ENCODE results near the gene SLC7A11. TPM values are rescaled to one million over a fixed set of nuclear protein-coding genes. Genes with fewer than 3 reads are reported as not detected.
A peak's percentile ranks its signal among the peaks of the same experiment; 100 is the strongest.
"Not testable (repeated sequence)": the region's sequence is repeated elsewhere in the genome, so short reads cannot be mapped to it uniquely, and the experiment has no call there.

SLC7A11 gene
- total and polyA plus RNA-seq, 2 experiments from 2014 or later, result 10.0 to 33.9 TPM

DNA sequence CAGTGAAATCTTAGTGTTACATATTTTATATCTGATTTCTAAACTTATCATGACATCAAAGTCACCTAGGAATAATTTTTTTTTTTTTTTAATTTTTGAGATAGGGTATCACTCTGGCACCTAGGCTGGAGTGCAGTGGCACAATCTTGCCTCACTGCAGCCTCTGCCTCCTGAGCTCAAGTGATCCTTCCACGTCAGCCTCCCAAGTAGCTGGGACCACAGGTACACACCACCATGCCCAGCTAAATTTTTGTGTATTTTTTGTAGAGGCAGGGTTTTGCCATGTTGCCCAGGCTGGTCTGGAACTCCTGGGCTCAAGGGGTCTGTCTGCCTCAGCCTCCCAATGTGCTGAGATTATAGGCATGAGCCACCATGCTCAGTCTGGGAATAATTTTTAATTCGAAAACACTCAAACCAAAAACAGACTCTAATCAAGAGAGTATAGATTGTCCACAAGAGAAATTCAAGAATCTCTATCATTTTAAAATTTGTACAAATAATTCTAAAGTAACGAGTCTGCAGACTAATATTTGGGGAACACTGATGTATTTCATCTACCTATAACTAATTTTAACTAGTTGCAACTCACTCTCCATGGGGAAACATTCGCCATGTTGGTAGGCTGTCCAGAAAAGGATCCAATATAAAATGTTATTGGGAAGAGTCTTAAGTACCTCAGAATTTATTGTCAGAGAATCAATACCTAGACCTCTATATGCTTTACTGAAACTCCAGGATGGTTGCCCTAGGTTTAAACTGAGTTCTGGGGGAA is 3.4 kb downstream of the SLC7A11 start:
- Histone ChIP-seq H4K20me1 (replicated peaks; ENCODE audit: insufficient read depth) (no peaks in the 10 kb centered on the region), H3K9me2 (ENCODE audit: insufficient read depth) (no peaks in the 10 kb centered on the region), H3K27ac (ENCODE audit: low read depth) (no peak overlapping the region), H3K36me3 (ENCODE audit: insufficient read depth) (peaks cover 8% of the 10 kb centered on the region; the same call in 1 of the 2 replicates), H3F3A (replicated peaks; ENCODE audit: low read depth) (no peaks in the 10 kb centered on the region), H3K79me2 (replicated peaks; ENCODE audit: insufficient read depth) (peaks cover 78% of the 10 kb centered on the region), H3K4me2 (peak overlapping the region; percentile 76), H3K4me1 (ENCODE audit: insufficient read depth) (peaks cover 28% of the 10 kb centered on the region), H2AFZ (no peak overlapping the region), H3K4me3 (peak overlapping the region; percentile 74), H3K27me3 (ENCODE audit: insufficient read depth) (no peaks in the 10 kb centered on the region)
- peaks cover 18% of the 10 kb centered on the region for H3K9me3 Mint-ChIP-seq
- ATAC-seq (no peak), DNase-seq (ENCODE audit: low spot score) (no peak)
- TF ChIP-seq NANOG (IDR thresholded peaks at IDR 0.05; ENCODE audit: borderline replicate concordance), result no peak
- TF ChIP-seq, protein P1, sequence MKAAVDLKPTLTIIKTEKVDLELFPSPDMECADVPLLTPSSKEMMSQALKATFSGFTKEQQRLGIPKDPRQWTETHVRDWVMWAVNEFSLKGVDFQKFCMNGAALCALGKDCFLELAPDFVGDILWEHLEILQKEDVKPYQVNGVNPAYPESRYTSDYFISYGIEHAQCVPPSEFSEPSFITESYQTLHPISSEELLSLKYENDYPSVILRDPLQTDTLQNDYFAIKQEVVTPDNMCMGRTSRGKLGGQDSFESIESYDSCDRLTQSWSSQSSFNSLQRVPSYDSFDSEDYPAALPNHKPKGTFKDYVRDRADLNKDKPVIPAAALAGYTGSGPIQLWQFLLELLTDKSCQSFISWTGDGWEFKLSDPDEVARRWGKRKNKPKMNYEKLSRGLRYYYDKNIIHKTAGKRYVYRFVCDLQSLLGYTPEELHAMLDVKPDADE (IDR thresholded peaks at IDR 0.05), result no peak
- TF ChIP-seq, protein P2, sequence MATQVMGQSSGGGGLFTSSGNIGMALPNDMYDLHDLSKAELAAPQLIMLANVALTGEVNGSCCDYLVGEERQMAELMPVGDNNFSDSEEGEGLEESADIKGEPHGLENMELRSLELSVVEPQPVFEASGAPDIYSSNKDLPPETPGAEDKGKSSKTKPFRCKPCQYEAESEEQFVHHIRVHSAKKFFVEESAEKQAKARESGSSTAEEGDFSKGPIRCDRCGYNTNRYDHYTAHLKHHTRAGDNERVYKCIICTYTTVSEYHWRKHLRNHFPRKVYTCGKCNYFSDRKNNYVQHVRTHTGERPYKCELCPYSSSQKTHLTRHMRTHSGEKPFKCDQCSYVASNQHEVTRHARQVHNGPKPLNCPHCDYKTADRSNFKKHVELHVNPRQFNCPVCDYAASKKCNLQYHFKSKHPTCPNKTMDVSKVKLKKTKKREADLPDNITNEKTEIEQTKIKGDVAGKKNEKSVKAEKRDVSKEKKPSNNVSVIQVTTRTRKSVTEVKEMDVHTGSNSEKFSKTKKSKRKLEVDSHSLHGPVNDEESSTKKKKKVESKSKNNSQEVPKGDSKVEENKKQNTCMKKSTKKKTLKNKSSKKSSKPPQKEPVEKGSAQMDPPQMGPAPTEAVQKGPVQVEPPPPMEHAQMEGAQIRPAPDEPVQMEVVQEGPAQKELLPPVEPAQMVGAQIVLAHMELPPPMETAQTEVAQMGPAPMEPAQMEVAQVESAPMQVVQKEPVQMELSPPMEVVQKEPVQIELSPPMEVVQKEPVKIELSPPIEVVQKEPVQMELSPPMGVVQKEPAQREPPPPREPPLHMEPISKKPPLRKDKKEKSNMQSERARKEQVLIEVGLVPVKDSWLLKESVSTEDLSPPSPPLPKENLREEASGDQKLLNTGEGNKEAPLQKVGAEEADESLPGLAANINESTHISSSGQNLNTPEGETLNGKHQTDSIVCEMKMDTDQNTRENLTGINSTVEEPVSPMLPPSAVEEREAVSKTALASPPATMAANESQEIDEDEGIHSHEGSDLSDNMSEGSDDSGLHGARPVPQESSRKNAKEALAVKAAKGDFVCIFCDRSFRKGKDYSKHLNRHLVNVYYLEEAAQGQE (IDR thresholded peaks at IDR 0.05; ENCODE audit: unreplicated experiment), result no peak
- no peak for TF ChIP-seq POLR2AphosphoS5 (IDR thresholded peaks at IDR 0.05; ENCODE audit: low read depth)
- no peak for TF ChIP-seq CREB1 (CRISPR knock-in tag; IDR thresholded peaks at IDR 0.05; ENCODE audit: low read depth)
- TF ChIP-seq ZNF331 (CRISPR knock-in tag; IDR thresholded peaks at IDR 0.05; ENCODE audit: low read depth), result no peak
- no peak for TF ChIP-seq EZH2 (IDR thresholded peaks at IDR 0.05; ENCODE audit: low read depth, unreplicated experiment)
- TF ChIP-seq, protein P3, sequence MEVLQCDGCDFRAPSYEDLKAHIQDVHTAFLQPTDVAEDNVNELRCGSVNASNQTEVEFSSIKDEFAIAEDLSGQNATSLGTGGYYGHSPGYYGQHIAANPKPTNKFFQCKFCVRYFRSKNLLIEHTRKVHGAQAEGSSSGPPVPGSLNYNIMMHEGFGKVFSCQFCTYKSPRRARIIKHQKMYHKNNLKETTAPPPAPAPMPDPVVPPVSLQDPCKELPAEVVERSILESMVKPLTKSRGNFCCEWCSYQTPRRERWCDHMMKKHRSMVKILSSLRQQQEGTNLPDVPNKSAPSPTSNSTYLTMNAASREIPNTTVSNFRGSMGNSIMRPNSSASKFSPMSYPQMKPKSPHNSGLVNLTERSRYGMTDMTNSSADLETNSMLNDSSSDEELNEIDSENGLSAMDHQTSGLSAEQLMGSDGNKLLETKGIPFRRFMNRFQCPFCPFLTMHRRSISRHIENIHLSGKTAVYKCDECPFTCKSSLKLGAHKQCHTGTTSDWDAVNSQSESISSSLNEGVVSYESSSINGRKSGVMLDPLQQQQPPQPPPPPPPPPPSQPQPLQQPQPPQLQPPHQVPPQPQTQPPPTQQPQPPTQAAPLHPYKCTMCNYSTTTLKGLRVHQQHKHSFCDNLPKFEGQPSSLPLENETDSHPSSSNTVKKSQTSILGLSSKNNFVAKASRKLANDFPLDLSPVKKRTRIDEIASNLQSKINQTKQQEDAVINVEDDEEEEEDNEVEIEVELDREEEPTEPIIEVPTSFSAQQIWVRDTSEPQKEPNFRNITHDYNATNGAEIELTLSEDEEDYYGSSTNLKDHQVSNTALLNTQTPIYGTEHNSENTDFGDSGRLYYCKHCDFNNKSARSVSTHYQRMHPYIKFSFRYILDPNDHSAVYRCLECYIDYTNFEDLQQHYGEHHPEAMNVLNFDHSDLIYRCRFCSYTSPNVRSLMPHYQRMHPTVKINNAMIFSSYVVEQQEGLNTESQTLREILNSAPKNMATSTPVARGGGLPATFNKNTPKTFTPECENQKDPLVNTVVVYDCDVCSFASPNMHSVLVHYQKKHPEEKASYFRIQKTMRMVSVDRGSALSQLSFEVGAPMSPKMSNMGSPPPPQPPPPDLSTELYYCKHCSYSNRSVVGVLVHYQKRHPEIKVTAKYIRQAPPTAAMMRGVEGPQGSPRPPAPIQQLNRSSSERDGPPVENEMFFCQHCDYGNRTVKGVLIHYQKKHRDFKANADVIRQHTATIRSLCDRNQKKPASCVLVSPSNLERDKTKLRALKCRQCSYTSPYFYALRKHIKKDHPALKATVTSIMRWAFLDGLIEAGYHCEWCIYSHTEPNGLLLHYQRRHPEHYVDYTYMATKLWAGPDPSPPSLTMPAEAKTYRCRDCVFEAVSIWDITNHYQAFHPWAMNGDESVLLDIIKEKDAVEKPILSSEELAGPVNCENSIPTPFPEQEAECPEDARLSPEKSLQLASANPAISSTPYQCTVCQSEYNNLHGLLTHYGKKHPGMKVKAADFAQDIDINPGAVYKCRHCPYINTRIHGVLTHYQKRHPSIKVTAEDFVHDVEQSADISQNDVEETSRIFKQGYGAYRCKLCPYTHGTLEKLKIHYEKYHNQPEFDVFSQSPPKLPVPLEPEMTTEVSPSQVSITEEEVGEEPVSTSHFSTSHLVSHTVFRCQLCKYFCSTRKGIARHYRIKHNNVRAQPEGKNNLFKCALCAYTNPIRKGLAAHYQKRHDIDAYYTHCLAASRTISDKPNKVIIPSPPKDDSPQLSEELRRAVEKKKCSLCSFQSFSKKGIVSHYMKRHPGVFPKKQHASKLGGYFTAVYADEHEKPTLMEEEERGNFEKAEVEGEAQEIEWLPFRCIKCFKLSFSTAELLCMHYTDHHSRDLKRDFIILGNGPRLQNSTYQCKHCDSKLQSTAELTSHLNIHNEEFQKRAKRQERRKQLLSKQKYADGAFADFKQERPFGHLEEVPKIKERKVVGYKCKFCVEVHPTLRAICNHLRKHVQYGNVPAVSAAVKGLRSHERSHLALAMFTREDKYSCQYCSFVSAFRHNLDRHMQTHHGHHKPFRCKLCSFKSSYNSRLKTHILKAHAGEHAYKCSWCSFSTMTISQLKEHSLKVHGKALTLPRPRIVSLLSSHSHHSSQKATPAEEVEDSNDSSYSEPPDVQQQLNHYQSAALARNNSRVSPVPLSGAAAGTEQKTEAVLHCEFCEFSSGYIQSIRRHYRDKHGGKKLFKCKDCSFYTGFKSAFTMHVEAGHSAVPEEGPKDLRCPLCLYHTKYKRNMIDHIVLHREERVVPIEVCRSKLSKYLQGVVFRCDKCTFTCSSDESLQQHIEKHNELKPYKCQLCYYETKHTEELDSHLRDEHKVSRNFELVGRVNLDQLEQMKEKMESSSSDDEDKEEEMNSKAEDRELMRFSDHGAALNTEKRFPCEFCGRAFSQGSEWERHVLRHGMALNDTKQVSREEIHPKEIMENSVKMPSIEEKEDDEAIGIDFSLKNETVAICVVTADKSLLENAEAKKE (CRISPR knock-in tag; IDR thresholded peaks at IDR 0.05), result no peak
- TF ChIP-seq JUNB (IDR thresholded peaks at IDR 0.05; ENCODE audit: unreplicated experiment), result no peak
- H3K4me3 Mint-ChIP-seq, result peak overlapping the region; percentile 99
- H3K4me1 Mint-ChIP-seq, result peaks cover 11% of the 10 kb centered on the region; the same call in 2 of the 3 replicates
- no peak overlapping the region for H3K27ac Mint-ChIP-seq
- peaks cover 72% of the 10 kb centered on the region for H3K36me3 Mint-ChIP-seq (ENCODE audit: low read depth)
- H3K27me3 Mint-ChIP-seq (ENCODE audit: insufficient read depth, low read depth, poor library complexity), result peaks cover 13% of the 10 kb centered on the region

DNA sequence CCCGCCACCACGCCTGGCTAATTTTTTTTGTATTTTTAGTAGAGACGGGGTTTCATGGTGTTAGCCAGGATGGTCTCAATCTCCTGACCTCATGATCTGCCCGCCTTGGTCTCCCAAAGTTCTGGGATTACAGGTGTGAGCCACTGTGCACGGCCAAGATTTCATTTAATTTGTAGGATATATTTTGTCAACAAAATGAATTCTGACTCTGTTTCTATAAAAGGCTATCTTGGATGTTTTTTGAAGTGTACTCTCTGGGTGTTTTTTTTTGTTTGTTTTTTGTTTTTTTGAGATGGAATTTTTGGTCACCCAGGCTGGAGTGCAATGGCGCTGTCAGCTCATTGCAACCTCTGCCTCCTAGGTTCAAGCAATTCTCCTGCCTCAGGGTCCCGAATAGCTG is 5.0 kb downstream of the SLC7A11 start:
- H3K27me3 ChIP-seq (ENCODE audit: insufficient read depth); H3K4me3 ChIP-seq; H4K20me1 ChIP-seq (replicated peaks; ENCODE audit: insufficient read depth); H3K4me1 Mint-ChIP-seq; H3K4me3 Mint-ChIP-seq; H3K27ac ChIP-seq (ENCODE audit: low read depth); H3K9me2 ChIP-seq (ENCODE audit: insufficient read depth); H3K36me3 ChIP-seq (ENCODE audit: insufficient read depth); H3F3A ChIP-seq (replicated peaks; ENCODE audit: low read depth); ATAC-seq; H2AFZ ChIP-seq; DNase-seq (ENCODE audit: low spot score); H3K4me2 ChIP-seq: not testable (repeated sequence)
- Mint-ChIP-seq H3K36me3 (ENCODE audit: low read depth) (peaks cover 84% of the 10 kb centered on the region), H3K9me3 (peaks cover 18% of the 10 kb centered on the region), H3K27ac (0 out of 2 replicates have a peak overlapping the region, but pooled peaks have one; percentile 31), H3K27me3 (ENCODE audit: insufficient read depth, low read depth, poor library complexity) (peaks cover 11% of the 10 kb centered on the region)
- H3K4me1 ChIP-seq (ENCODE audit: insufficient read depth), result peaks cover 23% of the 10 kb centered on the region
- peaks cover 86% of the 10 kb centered on the region for H3K79me2 ChIP-seq (replicated peaks; ENCODE audit: insufficient read depth)

Data from GM23338 (cell line).